NCI-H446 treated with DMSO at 0.1 percent for 48 hours (cell line): Measurements from ENCODE around the gene FBXO8.
"Not testable (repeated sequence)": the region's sequence is repeated elsewhere in the genome, so short reads cannot be mapped to it uniquely, and the experiment has no call there.

ENCODE experiments used
- DNase-seq: peaks from one replicate; lab custom pipeline; 2025; lab: John Stamatoyannopoulos, UW

FBXO8 gene

GRCh38 chr4:174282836-174283506 lies 496 bp downstream of the FBXO8 start:
- DNase-seq, result peak; percentile 80

GRCh38 chr4:174281901-174282300 lies 1.6 kb downstream of the FBXO8 start:
- no peak for DNase-seq

DNA sequence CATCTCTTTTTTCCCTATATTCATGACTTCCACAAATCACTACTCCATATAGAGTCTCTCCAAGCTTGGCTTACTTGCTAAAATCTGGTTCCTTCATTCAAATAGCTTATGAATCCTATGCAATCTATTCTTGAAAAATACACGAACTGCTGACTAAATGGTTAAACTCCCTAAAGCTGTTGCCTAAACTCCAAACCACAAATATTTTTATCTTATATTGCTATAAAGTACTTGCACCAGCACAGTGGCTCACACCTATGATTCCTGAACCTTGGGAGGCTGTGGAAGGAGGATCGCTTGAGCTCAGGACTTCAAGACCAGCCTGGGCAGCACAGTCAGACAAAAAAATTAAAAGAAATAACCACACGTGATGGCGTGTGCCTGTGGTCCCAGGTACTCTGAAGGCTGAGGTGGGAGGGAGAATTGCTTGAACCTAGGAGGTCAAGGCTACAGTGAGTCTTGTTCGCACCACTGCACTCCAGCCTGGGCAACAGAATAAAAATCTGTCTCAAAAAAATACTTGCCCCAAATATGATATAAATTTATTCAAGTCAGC lies 2.2 kb downstream of the FBXO8 start:
- DNase-seq, result no peak

DNA sequence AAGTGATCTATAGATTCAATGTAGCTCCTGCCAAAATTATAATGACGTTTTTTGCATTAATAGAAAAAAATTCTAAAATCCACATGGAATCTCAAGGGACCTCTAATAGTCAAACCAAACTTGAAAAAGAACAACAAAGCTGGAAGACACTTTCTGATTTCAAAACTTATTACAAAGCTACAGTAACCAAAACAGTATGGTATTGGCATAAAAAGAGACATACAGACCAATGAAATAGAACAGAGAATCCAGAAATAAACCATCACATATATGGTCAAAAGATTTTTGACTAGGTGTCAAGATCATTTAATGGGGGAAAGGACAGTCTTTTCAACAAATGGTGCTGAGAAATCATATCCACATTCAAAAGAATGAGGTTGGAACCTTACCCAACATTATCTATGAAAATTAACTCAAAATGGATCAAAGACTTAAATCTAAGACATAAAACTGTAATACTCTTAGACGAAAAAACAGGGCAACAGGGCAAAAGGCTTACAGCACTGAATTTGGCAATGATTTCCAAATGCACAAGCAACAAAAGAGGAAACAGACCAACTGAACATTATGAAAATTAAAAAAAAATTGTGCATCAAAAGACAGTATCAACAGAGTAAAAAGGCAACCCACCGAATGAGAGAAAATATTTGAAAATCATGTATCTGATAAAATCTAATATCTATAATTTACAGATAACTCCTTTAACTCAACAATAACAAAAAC lies 3.9 kb downstream of the FBXO8 start:
- no peak for DNase-seq

DNA sequence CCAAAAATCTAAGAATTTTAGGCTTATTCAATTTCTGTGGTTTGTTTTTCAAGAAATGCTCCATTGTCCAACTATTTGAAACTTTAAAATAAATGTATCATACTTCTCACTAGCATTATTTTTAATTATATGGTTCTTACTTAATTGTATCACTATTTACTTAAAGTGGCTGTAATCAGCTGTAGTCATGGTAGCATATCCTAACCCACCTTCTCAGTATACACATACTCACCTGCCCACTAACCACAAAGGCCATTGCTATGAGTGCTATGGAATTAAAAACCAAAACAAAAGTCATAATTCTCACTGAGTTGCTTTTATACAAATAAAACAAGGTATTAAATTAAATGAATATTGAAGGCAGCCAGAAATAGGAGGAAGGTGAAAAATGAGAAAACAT lies 5.0 kb downstream of the FBXO8 start:
- no peak for DNase-seq

DNA sequence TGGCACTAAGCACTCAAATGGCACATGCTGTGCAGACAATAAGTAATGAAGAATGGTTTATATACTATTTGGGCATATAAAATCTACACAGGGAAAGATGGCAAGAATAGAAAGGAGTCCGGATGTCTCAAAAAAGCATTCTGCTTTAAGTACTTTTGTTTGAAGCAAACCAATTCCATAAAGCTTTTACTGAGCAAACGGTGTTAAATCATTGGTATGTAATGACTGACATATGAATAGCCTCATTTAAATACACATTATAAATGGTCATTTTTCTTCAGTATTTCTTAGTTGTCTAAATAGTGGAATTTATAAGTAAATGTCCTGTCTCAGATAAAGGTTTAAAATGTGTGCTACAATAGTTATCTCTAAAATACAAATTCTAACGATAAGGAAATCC lies 6.0 kb downstream of the FBXO8 start:
- no peak for DNase-seq

GRCh38 chr4:174275101-174275500 lies 8.4 kb downstream of the FBXO8 start:
- no peak for DNase-seq

DNA sequence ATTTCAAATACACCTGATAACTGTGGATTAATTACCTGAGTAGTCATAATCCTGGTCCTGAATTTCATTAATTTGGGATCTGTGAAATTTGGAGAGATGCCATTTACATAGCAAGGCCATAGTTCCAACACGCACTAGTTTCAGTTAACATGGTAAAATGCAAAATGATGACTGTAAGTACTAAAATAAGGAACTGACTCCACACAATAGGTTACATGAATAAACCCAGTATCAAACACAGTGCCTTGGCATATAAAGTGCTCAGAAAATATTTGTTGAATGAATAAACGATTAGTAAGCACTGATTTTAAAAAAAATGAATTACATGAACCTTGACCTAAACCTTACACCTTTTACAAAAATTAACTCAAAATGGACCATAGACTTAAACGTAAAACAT lies 9.0 kb downstream of the FBXO8 start:
- DNase-seq, result no peak

- DNase-seq, result no peak
These were observed 9.5 kb downstream of the FBXO8 start for GRCh38 chr4:174273930-174274329.

GRCh38 chr4:174266416-174266815 lies 17.1 kb downstream of the FBXO8 start:
- DNase-seq, result no peak

- no peak for DNase-seq
These were observed 17.6 kb downstream of the FBXO8 start for GRCh38 chr4:174265916-174266315.

GRCh38 chr4:174263445-174263736 lies 20.1 kb downstream of the FBXO8 start:
- no peak for DNase-seq

DNA sequence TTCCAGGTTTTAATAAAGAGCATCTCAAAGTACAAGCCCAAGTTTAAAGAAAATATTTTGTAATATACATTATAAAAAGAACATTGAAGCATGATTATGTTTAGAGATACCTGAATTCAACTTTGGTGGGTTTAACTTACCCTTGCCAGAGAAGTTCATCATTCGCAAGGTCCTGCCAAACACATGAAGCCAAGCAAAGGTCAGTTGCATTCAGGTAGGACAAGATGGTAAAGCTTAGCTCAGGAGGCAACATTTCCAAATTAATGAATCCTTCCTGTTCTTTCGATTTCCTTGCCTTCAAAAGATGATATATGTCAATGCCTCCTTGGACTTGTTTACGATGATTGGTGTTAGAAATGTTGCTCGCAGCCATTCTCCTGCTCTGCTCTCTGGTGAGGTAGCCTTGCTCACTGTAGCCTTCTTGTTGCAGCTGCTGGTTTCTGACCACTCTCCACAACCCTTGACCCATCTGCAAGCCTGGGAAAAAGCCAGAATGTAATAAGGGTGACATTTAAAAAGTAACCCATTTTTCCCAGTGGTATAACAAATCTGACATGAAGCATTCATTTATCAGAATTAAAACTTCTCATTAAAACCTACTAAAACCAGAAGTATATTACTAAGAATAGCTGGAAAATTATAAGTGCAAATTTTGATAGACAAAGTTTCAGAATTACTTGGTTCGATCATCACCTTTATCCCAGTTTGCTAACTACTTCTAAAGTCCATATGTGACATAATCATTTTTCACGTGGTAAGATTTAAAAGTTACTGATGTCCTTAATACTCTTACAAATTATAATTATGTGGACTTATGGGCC lies 20.6 kb downstream of the FBXO8 start:
- DNase-seq, result no peak

DNA sequence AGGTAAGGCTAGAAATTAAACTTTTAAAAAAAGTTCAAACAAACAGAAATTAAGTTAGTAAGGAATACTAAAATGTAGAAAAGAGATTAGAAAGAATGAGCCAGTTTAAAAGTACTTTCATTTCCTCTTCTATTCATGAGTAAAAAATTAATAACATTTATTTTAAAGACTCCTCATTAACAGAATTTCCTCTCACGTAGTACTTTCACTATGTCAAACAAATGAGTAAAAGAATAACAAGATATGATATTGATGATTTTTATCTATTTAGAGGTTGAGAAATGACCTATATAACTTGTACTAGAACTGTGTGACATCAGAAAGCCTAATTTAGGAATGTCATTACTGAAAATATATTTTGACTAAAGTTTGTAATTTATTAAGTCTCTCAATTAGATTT lies 22.0 kb downstream of the FBXO8 start:
- not testable (repeated sequence) for DNase-seq

GRCh38 chr4:174260099-174260498 lies 23.4 kb downstream of the FBXO8 start:
- DNase-seq, result no peak

DNA sequence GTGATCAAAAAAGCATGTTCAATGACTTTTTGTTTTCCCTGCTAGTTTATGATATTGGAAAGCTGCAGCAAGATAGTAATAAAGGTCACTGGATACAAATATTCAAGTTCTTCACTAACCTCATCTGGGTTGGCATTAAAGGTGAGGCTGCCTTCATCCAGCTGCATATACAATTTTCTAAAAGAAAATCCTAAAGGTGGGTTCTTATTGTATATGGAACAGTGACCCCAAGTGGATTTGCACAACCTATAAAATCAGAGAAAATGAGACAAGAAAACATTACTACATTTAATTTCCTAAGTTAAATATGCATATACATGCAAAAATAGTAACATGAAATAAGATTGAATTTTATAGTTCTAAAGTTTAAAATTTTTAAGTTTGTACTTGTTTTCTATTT lies 23.9 kb downstream of the FBXO8 start:
- DNase-seq, result no peak

DNA sequence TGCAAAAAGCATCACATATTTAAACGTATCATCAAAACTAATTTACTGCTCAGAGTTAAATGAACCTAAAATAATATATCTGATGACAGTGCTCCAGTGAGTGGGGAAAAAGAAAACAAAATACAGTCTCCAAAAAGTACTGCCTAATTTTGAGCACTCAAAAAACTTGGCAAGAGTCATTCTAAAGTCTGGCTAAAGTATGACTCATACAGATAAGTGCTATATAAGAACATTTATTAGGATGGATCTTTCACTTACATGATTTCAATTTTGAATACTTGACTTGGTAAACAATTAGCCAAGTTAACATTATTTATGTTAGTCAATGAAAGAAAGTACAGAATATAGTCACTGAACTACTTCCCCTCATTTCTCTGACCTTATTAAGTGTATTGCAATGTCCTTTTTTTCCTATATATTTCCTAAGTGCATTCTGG lies 27.2 kb downstream of the FBXO8 start:
- DNase-seq, result no peak

GRCh38 chr4:174255786-174256185 lies 27.7 kb downstream of the FBXO8 start:
- DNase-seq, result no peak

GRCh38 chr4:174255374-174255773 lies 28.1 kb downstream of the FBXO8 start:
- no peak for DNase-seq

DNA sequence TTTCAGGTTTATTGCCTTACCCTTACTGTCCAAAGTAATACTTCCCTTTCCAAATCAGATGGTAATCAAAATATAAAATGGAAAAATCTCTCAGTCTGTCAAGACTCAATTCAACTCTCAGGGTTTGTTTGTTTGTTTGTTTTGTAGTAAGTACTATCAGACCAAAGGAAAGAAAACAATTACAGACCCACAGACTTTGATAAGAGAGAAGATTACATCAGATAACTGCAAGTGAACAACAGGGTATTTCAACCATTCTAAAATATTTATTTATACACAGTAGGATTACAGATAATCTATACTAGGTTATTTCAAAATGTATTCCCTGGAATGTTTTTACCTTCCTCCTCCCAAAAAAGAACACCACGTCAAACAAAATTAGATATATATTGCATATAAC lies 28.9 kb downstream of the FBXO8 start:
- DNase-seq, result no peak

DNA sequence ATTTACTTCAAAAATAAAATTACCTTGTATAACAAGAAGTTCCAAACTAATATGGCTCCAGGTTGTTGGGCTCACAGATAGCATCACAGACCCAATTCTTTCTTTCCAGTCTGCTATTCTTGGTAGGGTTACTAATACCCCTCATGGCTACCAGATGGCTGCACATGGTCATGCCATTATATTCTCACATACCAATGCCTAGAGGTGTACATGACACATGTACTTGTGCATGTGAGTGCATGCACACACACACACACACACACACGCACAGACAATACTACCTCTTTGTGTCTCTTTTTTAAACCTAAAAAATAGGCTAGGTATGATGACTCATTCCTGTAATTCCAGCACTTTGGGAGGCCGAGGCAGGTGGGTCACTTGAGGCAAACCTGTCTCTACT lies 31.1 kb downstream of the FBXO8 start:
- DNase-seq, result no peak

DNA sequence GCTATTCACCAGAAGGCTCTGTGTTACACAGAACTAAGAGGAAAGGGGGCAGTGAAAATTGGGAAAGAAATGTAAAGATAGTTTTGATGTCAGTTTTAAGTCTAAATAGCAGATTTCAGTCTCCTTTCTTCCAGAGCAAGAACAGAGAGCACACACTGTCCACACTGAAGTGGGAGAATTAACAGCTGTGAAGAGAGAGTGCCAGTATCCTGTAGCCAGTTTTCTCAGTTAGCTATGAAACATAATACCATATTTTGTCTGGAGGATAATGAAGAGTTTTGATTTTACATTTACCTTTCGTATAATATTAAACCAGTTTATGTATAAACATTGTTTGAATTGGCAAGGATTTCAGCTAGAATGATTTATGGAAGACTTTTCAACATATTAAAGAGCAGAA lies 35.1 kb downstream of the FBXO8 start:
- DNase-seq, result no peak

DNA sequence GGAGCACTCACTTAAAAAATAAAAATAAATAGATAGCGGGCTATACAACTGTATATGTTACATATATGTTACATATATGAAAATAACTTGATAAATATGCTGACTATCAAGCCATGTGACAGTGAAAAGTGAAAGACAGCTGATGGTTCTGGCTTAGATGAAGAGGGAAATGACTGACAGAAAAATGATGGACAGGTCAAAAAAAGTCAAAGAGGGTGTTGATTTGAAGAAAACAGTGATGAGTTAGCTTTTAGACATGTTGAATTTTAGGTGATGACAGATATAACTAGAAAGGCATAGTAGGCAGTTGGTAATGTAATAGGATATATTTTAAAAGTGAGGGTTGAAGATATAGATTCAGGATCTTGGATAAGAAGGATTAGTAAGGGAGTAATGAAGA lies 37.8 kb downstream of the FBXO8 start:
- no peak for DNase-seq
